ENCODE data around the gene NPR1. TPM values are rescaled to one million over a fixed set of nuclear protein-coding genes. Genes with fewer than 3 reads are reported as not detected.

The NPR1 gene
- total and polyA plus RNA-seq, 2 of the 13 experiments (the other 11 are each of a cell fraction or from before 2014, with no cell fraction given) = not detected

DNA sequence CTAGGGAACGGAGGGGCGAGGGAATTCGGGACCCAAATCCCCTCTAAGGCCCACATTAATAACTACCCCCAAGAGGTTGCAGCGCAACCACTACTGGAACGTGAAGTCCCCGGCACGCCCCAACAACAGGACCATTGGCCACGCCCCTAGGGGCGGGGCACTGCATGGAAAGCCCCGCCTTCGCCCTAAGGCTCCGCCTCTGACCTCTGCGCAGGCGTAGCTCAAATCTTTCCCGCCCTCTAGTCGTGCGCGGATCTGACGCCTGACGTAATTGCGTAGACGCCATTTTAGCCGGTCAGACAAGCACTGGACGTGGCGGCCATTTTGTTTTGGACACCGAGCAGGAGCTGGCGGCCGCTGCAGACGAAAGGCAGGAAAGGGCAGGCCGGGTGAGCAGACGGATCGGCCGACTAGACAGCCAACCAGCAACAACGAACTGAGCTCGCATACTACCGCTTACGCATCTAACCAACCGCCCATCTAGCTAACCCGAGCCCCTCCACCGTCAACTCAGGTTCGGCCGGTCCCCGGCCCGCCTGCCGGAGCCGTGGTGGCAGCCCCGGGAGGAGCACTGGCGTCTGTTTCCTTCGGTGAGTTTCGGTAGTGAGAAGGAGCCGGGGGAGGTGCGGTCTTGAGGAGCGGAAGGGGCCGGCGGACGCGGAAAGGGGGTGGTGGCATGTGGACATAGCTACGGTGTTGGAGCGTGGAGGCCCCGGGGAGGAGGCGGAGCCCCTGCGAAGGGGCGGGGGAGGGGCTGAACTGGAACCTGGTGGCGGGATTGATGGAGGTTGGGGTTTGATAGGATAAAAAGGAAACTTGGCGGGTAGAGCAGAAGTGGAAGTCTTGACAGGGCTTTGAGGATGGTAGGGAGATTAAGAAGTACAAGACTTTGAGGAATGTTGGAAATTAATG, 44.5 kb upstream of the NPR1 start, which contains the start of gene CHTOP (continued):
- TF ChIP-seq CC2D1A (CRISPR knock-in tag; IDR thresholded peaks at IDR 0.05) (no peak), KDM1A (CRISPR knock-in tag; IDR thresholded peaks at IDR 0.05) (no peak), RBFOX2 (IDR thresholded peaks at IDR 0.05; ENCODE audit: low read depth, low read length) (peak; percentile 96), ZNF317 (CRISPR knock-in tag; IDR thresholded peaks at IDR 0.05) (peak; percentile 55; the same call in 1 of the 2 replicates), ZSCAN22 (CRISPR knock-in tag; IDR thresholded peaks at IDR 0.05) (no peak), RFXANK (CRISPR knock-in tag; IDR thresholded peaks at IDR 0.05) (no peak)
- TF ChIP-seq, protein P1, sequence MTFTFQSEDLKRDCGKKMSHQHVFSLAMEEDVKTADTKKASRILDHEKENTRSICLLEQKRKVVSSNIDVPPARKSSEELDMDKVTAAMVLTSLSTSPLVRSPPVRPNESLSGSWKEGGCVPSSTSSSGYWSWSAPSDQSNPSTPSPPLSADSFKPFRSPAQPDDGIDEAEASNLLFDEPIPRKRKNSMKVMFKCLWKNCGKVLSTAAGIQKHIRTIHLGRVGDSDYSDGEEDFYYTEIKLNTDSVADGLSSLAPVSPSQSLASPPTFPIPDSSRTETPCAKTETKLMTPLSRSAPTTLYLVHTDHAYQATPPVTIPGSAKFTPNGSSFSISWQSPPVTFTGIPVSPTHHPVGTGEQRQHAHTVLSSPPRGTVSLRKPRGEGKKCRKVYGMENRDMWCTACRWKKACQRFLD (CRISPR knock-in tag; IDR thresholded peaks at IDR 0.05; ENCODE audit: borderline replicate concordance) = 0 out of 2 replicates have a peak, but pooled peaks have one; percentile 53
- TF ChIP-seq, protein P2, sequence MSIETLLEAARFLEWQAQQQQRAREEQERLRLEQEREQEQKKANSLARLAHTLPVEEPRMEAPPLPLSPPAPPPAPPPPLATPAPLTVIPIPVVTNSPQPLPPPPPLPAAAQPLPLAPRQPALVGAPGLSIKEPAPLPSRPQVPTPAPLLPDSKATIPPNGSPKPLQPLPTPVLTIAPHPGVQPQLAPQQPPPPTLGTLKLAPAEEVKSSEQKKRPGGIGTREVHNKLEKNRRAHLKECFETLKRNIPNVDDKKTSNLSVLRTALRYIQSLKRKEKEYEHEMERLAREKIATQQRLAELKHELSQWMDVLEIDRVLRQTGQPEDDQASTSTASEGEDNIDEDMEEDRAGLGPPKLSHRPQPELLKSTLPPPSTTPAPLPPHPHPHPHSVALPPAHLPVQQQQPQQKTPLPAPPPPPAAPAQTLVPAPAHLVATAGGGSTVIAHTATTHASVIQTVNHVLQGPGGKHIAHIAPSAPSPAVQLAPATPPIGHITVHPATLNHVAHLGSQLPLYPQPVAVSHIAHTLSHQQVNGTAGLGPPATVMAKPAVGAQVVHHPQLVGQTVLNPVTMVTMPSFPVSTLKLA (IDR thresholded peaks at IDR 0.05) = no peak; the same call in 1 of the 2 replicates
- TF ChIP-seq, protein P3, sequence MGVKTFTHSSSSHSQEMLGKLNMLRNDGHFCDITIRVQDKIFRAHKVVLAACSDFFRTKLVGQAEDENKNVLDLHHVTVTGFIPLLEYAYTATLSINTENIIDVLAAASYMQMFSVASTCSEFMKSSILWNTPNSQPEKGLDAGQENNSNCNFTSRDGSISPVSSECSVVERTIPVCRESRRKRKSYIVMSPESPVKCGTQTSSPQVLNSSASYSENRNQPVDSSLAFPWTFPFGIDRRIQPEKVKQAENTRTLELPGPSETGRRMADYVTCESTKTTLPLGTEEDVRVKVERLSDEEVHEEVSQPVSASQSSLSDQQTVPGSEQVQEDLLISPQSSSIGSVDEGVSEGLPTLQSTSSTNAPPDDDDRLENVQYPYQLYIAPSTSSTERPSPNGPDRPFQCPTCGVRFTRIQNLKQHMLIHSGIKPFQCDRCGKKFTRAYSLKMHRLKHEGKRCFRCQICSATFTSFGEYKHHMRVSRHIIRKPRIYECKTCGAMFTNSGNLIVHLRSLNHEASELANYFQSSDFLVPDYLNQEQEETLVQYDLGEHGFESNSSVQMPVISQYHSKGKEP (CRISPR knock-in tag; IDR thresholded peaks at IDR 0.05) = peak; percentile 52; the same call in 1 of the 2 replicates
- TF ChIP-seq, protein P4, sequence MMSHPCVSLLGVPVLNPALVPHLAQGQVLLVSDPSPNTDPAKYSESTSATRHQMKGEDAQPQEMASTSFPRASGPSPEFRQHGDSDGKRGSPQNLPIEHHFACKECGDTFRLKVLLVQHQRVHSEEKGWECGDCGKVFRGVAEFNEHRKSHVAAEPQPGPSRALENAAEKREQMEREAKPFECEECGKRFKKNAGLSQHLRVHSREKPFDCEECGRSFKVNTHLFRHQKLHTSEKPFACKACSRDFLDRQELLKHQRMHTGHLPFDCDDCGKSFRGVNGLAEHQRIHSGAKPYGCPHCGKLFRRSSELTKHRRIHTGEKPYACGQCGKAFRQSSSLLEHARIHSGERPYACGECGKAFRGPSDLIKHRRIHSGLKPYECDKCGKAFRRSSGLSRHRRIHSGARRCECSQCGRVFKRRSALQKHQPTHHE (CRISPR knock-in tag; IDR thresholded peaks at IDR 0.05; ENCODE audit: borderline replicate concordance) = peak; percentile 46; the same call in 1 of the 2 replicates
- TF ChIP-seq, protein P5, sequence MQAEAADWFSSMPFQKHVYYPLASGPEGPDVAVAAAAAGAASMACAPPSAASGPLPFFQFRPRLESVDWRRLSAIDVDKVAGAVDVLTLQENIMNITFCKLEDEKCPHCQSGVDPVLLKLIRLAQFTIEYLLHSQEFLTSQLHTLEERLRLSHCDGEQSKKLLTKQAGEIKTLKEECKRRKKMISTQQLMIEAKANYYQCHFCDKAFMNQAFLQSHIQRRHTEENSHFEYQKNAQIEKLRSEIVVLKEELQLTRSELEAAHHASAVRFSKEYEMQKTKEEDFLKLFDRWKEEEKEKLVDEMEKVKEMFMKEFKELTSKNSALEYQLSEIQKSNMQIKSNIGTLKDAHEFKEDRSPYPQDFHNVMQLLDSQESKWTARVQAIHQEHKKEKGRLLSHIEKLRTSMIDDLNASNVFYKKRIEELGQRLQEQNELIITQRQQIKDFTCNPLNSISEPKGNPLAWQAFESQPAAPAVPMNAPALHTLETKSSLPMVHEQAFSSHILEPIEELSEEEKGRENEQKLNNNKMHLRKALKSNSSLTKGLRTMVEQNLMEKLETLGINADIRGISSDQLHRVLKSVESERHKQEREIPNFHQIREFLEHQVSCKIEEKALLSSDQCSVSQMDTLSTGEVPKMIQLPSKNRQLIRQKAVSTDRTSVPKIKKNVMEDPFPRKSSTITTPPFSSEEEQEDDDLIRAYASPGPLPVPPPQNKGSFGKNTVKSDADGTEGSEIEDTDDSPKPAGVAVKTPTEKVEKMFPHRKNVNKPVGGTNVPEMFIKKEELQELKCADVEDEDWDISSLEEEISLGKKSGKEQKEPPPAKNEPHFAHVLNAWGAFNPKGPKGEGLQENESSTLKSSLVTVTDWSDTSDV (CRISPR knock-in tag; IDR thresholded peaks at IDR 0.05) = no peak
- TF ChIP-seq, protein P6, sequence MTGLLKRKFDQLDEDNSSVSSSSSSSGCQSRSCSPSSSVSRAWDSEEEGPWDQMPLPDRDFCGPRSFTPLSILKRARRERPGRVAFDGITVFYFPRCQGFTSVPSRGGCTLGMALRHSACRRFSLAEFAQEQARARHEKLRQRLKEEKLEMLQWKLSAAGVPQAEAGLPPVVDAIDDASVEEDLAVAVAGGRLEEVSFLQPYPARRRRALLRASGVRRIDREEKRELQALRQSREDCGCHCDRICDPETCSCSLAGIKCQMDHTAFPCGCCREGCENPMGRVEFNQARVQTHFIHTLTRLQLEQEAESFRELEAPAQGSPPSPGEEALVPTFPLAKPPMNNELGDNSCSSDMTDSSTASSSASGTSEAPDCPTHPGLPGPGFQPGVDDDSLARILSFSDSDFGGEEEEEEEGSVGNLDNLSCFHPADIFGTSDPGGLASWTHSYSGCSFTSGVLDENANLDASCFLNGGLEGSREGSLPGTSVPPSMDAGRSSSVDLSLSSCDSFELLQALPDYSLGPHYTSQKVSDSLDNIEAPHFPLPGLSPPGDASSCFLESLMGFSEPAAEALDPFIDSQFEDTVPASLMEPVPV (CRISPR knock-in tag; IDR thresholded peaks at IDR 0.05) = peak; percentile 78; the same call in 1 of the 2 replicates
- TF ChIP-seq, protein P7, sequence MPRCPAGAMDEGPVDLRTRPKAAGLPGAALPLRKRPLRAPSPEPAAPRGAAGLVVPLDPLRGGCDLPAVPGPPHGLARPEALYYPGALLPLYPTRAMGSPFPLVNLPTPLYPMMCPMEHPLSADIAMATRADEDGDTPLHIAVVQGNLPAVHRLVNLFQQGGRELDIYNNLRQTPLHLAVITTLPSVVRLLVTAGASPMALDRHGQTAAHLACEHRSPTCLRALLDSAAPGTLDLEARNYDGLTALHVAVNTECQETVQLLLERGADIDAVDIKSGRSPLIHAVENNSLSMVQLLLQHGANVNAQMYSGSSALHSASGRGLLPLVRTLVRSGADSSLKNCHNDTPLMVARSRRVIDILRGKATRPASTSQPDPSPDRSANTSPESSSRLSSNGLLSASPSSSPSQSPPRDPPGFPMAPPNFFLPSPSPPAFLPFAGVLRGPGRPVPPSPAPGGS (CRISPR knock-in tag; IDR thresholded peaks at IDR 0.05) = peak; percentile 61

Data from HepG2 (cell line).